Activated T-cell treated with anti-CD3 and anti-CD28 coated beads, Interleukin-2, amount 50 U/mL, for 1 hour (primary cell): Measurements from ENCODE around the gene MYBPC2.
"Not testable (repeated sequence)": the region's sequence is repeated elsewhere in the genome, so short reads cannot be mapped to it uniquely, and the experiment has no call there.

ENCODE experiments used
- DNase-seq: peaks from one replicate; pipeline ENCODE4 v3.0.0-alpha.2; 2020

The MYBPC2 gene

DNA sequence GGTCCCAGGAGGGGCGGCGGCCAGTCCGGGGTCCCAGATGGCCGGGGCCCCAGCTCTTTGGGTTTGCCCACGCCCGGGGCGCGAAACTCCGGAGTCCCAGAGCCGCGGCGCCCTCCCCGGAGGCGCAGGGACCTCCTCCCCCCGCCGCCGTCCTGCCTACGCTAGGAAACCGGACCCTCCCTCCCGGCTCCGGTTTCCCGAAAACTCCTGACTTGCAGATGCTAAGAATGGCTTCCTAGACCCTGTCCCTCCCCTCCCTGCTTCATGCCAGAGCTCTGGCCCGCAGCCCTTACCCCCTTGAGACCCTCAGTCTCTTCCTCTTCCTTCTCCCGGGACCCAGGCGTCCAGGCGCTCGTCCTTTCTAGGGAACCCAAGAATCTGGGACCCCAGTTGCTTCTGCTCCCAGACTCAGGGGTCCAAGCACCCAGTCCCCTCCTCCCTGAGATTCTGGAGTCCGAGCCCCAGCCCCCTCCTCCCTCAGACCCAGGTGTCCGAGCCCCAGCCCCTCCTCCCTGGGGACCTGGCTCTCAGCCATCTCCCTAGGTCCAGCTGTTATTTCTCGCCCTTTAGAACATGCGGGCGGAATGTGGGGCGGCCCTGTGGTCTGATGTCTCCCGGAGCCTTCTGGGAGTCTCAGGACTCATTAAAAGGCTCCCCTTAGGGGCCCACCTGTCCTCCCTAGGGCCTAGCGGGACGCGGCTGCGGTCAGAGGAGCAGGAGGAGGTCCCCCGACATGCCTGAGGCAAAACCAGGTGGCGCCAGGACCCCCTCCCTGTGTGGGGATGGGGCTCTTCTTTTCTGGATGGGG lies at the start of gene MYBPC2:
TSS of gene MYBPC2 (plus strand) at position 672 of the 808 bp plus-strand sequence. CDS start at position 734, 62 bp downstream.
- DNase-seq, result no peak

DNA sequence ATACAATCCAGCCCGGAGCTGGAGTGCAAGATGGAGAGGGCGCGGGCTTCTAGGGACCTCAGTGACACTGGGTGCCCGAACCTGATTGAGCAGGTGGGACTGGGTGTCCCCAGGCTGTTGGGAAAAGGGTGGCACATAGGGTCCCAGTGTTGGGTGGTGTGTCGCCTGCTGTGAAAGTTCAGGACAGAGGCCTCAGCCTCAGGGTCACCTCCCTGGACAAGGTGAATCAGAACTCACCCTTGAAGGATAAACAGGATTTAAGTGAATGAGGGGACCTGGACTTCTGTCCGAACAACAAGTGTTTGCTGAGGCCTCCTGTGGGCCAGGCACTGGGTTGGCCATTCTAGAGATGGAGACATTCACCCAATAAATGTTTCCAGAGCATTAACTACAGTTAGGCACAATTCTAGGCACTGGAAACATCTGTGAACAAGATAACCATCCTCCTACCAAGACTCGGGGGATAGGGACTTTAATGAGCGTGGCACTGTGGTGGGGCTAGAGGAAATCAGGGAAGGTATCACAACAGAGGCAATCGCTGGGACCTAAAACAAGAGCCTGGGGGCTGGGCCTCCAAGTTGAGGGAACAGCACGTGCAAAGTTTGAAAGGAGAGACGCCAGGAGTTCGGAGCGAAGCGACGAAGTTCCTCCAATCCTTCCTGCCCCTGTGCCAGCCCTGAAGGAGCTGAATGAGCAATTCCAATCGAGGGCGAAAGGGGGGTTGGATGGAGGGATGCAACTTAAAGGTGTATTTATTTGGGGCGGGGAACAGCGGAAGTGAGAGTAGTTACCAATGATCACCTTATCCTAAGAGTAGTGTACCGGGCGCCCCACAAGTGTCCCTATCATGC lies 49.5 kb upstream of the MYBPC2 start:
- DNase-seq, result peak; percentile 35

DNA sequence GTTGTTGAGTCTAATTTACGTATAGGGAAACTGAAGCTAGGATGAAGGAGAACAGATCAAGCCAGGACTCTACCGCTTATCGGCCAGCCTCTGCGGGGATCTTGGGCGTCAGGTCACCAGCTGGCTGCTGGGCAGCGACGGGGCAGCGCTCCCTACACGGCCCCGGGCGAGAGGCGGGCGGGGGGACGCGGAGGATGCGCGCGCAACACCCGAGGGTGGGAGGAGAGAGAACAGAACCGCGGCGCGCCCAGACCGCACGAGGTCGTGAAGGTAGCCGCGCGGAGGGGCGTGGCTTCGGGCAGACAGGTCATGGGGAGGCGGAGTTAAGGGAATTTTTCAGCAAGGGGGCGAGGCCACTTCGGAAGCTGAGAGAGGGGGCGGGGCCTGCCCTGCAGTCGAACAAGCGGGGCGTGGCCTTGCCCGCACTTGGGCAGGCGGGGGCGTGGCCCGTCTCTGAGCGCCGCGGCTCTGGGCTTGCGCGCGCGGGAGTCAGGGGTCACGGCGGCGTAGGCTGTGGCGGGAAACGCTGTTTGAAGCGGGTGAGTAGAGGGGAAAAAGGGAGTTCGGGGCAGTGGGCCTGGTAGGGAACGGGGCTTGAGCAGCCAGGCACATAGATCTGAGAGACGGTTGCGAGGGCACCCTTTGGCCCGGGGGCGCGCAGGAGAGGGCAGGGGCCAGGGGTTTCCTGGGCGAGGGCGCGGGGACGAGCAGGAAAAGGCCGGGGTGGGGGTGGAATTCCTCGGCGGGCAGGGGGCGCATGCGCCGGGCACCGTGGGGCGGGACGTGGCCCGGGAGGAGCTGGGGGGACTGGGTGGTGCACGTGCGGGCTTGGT lies 48.6 kb upstream of the MYBPC2 start, which contains the start of gene POLD1:
TSS of gene POLD1 (plus strand) at position 496 of the 833 bp plus-strand sequence. CDS start 14,505 bp downstream, outside the sequence.
- DNase-seq, result peak; percentile 99

DNA sequence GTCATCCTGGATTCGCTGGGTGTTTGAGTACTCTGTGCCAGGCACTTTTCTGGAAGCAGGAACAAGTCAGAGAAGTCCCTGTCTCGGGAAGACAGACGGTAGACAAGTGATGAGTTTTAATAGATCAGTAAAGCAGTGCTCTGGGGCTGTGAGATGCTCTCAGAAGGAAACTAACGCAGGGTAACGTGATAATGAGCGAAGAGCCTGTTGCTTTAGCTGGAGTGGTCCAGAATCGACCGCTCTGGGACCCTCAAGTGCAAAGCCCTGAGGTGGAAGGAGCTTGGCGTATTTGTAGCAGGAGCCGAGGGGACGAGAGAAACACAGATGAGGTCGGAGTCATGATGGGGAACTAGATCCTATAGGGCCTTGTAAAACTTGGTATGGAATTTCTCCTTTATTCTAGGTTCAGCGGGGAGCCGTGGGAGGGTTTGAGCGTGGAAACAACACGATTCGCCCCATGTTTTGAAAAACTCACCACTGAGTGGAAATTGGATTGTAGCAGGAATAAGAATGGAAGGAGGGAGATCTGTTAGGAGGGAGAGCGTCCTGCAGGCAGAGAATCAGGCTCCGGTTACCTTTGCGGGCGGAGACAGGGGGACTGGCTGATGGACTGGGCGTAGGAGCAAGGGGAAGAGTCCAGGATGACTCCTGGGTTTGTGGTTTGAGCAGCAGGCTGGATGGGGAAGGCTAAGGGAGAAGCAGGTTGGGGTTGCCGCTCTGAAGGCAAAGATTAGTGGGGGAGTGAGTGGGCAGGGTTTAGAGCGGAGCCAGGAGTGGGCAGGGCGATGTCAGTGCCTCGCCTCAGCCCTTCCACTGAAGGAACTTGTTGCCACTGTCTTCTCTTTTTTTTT lies 47.8 kb upstream of the MYBPC2 start:
- DNase-seq, result no peak

DNA sequence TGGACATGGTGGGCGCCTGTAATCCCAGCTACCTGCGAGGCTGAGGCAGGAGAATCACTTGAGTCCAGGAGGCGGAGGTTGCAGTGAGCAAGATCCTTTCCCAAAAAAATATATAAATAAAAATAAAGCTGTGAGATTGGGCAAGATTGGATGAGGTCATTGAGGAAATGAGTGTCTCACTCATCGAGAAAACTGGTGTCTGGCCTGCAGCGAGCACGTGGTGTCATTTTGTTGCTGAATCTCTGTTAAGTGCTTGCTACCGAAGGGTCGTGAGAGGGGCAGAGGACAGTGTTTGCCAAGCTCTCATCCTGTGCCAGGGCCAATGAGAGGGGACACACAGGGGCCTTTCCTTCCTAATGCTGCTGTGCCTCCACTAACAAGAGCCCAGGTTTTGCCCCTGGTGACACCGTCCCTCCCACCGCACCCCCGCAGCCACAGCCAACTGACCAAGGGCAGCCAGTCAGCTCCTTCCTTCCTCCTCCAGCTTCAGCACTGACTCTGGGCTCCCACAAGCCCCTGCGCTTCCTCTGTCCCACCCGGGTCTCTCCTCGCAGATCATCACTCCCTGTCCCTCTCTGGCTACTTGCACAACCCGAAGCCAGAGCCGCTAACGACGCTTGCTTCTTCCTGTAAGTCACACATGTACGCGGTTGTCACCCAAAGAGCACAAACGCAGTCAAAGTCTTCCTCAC lies 45.4 kb upstream of the MYBPC2 start:
- no peak for DNase-seq

DNA sequence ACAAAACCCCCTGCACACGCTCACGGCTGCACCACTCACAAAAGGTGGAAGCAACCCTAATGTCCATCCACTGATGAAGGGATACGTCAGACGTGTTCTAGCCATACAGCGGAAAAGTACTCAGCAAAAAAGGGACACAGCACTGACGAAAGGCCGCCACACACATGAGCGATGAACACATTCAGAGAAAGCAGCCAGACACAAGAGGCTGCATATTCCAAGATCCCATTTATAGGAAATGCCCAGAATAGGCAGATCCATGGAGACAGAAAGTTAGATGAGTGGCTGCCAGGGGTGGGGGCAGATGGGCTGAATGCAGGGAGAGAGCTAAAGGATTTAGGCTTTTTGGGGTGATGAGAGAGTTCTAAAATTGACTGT lies 44.8 kb upstream of the MYBPC2 start:
- DNase-seq, result no peak

DNA sequence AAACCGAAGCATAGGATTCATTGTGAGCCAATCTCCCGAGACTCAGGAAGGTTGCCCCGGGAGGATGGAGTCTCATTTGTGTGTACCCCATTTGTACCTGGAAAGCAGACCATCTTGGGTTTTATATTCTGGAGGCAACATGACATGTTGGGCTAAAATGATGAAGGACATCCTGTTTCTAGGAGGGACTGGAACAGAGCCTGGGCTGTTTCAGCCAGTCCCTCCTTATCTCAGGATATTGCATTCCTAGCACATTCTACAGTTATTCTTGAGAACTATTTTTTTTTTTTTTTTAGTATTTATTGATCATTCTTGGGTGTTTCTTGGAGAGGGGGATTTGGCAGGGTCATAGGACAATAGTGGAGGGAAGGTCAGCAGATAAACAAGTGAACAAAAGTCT lies 42.4 kb upstream of the MYBPC2 start:
- not testable (repeated sequence) for DNase-seq

DNA sequence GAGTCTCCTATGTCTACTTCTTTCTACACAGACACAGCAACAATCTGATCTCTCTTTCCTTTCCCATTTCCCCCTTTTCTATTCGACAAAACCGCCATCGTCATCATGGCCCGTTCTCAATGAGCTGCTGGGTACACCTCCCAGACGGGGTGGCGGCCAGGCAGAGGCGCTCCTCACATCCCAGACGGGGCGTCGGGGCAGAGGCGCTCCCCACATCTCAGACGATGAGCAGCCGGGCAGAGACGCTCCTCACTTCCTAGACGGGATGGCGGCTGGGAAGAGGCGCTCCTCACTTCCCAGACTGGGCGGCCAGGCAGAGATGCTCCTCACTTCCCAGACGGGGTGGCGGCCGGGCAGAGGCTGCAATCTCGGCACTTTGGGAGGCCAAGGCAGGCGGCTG lies 41.7 kb upstream of the MYBPC2 start:
- not testable (repeated sequence) for DNase-seq

DNA sequence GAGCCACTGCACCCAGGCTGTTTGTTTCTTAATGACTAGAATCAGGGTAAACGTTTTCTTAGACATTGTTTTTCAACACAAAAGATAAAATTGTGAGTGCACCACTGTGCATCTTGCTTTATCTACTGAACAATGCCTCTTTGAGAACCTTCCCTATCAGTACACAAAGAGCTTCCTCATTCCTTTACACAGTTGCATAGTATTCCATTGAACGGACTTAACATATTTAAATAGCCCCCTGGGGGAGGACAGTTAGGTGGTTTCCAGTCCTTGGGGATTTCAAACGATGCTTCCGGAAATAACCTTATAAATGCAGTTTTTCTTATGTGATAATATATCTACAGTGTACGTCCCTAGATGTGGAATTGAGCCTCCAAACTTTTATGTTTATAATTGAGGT lies 39.9 kb upstream of the MYBPC2 start:
- DNase-seq, result no peak

DNA sequence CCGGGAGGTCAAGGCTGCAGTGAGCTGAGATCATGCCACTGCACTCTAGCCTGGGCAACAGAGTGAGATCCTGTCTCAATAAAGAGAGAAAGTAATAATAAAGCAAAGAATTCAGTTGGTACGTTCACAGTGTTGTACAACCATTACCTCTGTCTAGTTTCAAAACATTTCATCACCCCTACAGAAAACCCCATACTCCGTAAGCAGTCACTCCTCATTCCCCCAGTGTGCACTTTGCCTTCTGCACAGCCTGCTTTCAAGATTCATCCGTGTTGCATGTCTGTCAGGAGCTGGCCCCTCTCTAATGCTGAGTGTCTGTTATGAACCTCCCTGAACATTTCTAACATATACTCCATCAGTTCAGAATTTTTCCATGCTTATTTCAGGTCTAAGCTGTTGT lies 39.1 kb upstream of the MYBPC2 start:
- DNase-seq, result no peak

DNA sequence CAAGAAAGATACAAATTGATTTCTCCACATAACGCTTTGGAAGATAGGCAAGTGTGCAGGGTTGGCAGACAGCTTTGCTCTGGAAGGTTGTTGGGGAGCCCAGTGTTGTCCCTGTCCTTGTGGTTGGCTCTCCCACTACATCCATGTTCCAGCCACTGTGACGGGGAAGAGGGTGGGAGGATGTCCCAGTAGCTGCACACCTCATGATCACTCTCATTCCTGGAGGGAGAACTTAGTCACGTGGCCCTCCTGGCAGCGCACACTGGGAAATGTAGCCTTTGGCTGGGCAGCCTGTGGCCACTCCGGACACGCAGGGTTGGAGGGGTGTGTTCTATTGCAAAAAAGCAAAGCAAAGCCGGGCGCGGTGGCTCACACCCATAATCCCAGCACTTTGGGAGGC lies 38.7 kb upstream of the MYBPC2 start:
- DNase-seq, result no peak

DNA sequence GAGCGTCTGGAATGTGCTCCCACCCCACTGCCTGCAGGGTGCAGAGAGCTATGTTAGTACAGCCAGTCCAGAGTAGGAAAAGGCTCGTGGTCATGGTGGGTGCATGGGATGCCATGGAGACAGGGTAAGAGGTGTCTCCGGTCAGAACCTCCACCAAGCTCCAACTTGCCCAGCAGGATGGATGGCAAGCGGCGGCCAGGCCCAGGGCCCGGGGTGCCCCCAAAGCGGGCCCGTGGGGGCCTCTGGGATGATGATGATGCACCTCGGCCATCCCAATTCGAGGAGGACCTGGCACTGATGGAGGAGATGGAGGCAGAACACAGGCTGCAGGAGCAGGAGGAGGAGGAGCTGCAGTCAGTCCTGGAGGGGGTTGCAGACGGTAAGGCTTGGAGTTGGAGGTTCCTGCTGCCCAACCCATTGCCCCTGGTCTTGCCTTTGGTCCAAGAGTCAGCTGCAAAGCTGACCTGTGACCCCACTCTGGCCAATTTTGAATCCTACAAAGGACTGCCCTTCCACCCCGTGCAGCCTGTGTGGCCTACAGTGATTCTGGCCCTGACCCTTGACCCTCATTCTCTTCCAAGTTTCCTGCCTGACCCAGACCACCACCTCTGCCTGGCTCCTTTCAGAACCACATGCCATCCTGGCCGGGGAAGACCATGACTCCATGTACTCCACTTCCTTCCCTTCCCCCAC lies 33.9 kb upstream of the MYBPC2 start:
- DNase-seq, result no peak

DNA sequence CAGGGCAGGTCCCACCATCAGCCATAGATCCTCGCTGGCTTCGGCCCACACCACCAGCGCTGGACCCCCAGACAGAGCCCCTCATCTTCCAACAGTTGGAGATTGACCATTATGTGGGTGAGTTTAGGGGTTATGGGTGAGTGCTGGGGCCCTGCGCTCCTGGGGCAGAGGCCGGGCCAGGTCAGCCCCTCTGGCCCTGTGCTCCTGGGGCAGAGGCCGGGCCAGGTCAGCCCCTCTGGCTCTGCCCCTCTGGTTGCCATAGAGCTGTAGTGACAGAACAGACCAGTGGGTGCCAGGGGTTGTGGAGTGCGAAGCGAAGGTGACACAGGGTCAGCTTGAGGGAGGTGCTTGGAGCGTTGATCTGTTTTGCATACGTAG lies 33.3 kb upstream of the MYBPC2 start:
- DNase-seq, result no peak

DNA sequence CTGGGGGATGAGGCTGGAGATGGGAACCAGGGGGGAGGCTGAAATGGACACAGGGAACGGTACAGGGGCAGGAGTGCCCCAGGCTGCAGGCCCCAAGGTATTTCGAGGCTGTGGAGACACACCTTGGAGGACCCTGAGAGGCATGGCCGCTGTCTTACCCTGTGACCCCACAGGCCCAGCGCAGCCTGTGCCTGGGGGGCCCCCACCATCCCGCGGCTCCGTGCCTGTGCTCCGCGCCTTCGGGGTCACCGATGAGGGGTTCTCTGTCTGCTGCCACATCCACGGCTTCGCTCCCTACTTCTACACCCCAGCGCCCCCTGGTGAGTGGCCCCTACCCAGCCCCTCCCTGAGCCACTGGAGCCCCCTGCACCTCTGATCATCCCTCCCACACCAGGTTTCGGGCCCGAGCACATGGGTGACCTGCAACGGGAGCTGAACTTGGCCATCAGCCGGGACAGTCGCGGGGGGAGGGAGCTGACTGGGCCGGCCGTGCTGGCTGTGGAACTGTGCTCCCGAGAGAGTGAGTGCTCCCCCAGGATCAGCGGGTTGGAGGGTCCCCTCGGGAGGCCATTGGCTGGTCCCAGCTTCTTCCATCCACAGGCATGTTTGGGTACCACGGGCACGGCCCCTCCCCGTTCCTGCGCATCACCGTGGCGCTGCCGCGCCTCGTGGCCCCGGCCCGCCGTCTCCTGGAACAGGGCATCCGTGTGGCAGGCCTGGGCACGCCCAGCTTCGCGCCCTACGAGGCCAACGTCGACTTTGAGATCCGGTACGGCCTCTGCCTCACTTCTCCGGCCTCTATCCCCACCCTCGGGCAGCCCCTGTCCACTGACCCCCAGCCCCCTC lies 30.9 kb upstream of the MYBPC2 start:
- DNase-seq, result no peak

DNA sequence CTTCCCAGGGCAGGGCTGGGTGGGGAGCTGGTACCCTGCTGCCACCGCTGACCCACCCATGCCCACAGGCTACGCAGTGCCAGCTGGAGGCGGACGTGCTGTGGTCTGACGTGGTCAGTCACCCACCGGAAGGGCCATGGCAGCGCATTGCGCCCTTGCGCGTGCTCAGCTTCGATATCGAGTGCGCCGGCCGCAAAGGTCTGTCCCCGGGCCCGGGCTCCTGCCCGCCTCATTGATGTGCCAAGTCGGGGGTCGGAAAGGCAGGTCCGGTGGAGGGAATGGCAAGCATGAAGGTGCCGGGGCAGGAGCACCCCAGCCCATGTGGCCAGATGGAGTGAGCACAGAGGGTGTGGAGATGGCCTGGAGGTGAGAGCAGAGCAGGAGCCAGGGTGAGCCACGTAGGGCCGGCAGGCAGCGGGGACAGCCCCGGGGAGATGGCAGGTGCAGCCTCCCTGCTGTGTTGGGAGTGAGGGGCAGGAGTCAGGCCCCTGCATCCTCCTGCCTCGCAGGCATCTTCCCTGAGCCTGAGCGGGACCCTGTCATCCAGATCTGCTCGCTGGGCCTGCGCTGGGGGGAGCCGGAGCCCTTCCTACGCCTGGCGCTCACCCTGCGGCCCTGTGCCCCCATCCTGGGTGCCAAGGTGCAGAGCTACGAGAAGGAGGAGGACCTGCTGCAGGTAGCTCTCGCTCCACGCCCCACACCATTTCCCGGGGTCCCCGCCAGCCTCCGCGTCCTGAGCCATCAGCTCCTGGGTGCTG lies 30.0 kb upstream of the MYBPC2 start:
- DNase-seq, result no peak

DNA sequence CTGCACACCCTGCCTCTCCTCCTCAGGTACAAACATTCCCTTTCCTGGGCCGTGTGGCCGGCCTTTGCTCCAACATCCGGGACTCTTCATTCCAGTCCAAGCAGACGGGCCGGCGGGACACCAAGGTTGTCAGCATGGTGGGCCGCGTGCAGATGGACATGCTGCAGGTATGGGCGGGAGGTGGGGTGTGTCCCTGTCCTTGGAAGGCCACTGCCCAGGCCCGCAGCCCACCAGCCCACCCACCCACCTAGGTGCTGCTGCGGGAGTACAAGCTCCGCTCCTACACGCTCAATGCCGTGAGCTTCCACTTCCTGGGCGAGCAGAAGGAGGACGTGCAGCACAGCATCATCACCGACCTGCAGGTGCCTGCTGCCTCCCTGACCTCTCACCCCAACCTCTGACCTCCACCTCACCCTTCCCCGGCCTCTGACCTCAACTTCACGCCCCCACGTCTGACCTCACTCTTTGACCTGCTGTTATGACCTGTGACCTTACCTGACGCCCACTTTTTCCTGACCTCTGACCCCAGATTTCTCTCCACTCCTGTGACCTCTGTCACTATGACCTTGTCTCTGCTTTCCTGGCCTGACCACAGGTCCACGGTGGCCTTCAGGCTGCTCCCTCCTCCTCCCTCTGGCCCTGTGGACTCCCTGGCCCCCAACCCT lies 26.4 kb upstream of the MYBPC2 start:
- DNase-seq, result no peak

DNA sequence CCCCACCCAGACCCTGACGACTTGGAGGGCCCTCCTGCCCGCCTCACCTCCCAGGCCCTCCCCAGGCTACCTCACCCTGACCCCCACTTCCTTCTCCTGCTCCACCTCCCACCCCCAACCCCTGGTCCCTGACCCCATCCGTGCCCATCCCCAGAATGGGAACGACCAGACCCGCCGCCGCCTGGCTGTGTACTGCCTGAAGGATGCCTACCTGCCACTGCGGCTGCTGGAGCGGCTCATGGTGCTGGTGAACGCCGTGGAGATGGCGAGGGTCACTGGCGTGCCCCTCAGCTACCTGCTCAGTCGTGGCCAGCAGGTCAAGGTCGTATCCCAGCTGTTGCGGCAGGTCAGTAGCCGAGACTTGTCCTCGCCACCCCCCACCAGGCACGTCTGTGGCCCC lies 25.9 kb upstream of the MYBPC2 start:
- no peak for DNase-seq

DNA sequence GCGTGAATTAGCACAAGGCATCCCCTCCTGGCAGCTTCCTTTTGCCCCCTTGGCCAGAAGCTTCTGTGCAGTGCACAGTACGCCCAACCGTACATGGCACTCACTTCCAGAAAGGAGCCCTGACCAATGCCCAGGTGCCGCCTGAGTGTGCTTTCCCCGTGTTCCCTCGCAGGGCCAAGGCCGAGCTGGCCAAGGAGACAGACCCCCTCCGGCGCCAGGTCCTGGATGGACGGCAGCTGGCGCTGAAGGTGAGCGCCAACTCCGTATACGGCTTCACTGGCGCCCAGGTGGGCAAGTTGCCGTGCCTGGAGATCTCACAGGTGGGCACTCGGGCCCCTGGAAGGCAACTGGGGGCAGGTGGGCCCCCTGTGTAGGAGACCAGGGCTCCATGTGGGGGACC lies 23.3 kb upstream of the MYBPC2 start:
- no peak for DNase-seq

DNA sequence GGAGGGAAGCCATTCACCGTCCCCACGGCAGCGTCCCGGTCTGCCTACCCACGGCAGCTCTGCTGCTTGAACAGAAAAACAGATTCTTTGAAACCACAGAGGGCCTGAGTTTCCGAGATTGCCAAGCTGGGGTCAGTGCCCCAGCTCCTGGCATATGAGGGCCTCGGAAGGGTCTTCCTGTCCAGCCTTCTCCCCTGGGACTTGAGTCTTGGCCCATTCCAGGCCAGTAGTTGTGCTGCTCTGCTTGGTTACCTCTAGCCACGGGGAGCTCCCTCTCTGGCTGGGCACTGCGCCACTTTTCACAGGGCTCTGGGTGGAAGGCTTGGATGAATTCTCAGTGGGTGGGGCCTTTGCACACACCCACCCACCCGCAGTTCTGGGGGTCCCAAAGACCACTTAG lies 22.6 kb upstream of the MYBPC2 start:
- no peak for DNase-seq
